Measurements from ENCODE around the gene COL17A1. TPM values are rescaled to one million over a fixed set of nuclear protein-coding genes. Genes with fewer than 3 reads are reported as not detected.

Gene COL17A1
- total RNA-seq, 1 experiment from 2014 or later: 1.2 TPM

DNA sequence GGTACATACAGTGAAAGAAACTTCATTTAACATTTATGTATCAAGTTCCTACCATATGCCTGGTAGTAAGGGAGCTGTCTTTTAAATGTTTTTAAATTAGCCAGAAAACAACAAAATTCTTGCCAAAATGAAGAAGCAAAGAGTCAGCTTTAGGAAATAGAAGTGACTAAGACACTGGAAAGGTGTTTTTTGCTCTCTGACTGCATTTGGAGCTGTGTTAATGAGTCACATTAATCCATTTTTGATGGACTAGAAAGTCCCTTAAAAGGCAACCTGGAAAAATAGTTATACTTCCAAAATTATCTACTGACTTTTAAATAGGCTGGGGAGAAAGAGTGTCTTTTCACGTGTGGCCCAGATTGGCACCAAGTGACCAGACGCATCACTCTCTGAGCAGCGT, 3.9 kb upstream of the COL17A1 start:
- Histone ChIP-seq H3K9me3 (ENCODE audit: low read length) (peaks cover 9% of the 10 kb centered on the region), H3K27me3 (ENCODE audit: low read length) (no peaks in the 10 kb centered on the region), H3K79me2 (ENCODE audit: low read length) (no peaks in the 10 kb centered on the region), H4K20me1 (ENCODE audit: low read length) (no peaks in the 10 kb centered on the region), H3K9ac (ENCODE audit: low read length) (no peak overlapping the region), H3K4me2 (ENCODE audit: low read length) (no peak overlapping the region), H3K4me1 (ENCODE audit: insufficient read depth, low read length) (peaks cover 15% of the 10 kb centered on the region), H3K9me2 (replicated peaks; ENCODE audit: low read length) (no peaks in the 10 kb centered on the region), H3K36me3 (ENCODE audit: low read depth, low read length) (no peaks in the 10 kb centered on the region), H3K27ac (ENCODE audit: low read length) (no peak overlapping the region), H2AFZ (ENCODE audit: low read length) (no peak overlapping the region), H3K4me3 (ENCODE audit: low read length) (no peak overlapping the region), H3F3A (ENCODE audit: low read length, unreplicated experiment) (peaks cover 4% of the 10 kb centered on the region)
- TF ChIP-seq EZH2phosphoT487 (IDR thresholded peaks at IDR 0.05; ENCODE audit: borderline replicate concordance, low read length): no peak
- TF ChIP-seq CTCF (conservative IDR thresholded peaks at IDR 0.05; ENCODE audit: low read depth, low read length): no peak
- TF ChIP-seq EZH2 (IDR thresholded peaks at IDR 0.05; ENCODE audit: low read length, unreplicated experiment): no peak
- no peak for DNase-seq
- ChIA-PET CTCF (no interaction called here), POLR2A (ENCODE audit: unreplicated experiment) (no interaction called here)
- no TSS peak for BruUV-seq (replicated peaks)
- intact Hi-C loops (cut with micrococcal nuclease): no loop called here
- ATAC-seq: no peak

- Histone ChIP-seq H3K9me3 (ENCODE audit: low read length) (peaks cover 6% of the 10 kb centered on the region), H3K9me2 (replicated peaks; ENCODE audit: low read length) (no peaks in the 10 kb centered on the region), H3K27me3 (ENCODE audit: low read length) (no peaks in the 10 kb centered on the region), H3K4me1 (ENCODE audit: insufficient read depth, low read length) (peaks cover 15% of the 10 kb centered on the region), H3K9ac (ENCODE audit: low read length) (no peak overlapping the region), H4K20me1 (ENCODE audit: low read length) (no peaks in the 10 kb centered on the region), H3K36me3 (ENCODE audit: low read depth, low read length) (no peaks in the 10 kb centered on the region), H2AFZ (ENCODE audit: low read length) (no peak overlapping the region), H3K4me2 (ENCODE audit: low read length) (no peak overlapping the region), H3K4me3 (ENCODE audit: low read length) (no peak overlapping the region), H3K79me2 (ENCODE audit: low read length) (no peaks in the 10 kb centered on the region), H3K27ac (ENCODE audit: low read length) (no peak overlapping the region), H3F3A (ENCODE audit: low read length, unreplicated experiment) (peaks cover 2% of the 10 kb centered on the region)
- TF ChIP-seq CTCF (conservative IDR thresholded peaks at IDR 0.05; ENCODE audit: low read depth, low read length) (no peak), EZH2phosphoT487 (IDR thresholded peaks at IDR 0.05; ENCODE audit: borderline replicate concordance, low read length) (no peak), EZH2 (IDR thresholded peaks at IDR 0.05; ENCODE audit: low read length, unreplicated experiment) (no peak)
- ATAC-seq (no peak), DNase-seq (no peak)
- BruUV-seq (replicated peaks): no TSS peak
- CTCF ChIA-PET: no interaction called here
- POLR2A ChIA-PET (ENCODE audit: unreplicated experiment): no interaction called here
- intact Hi-C loops (cut with micrococcal nuclease): no loop called here
These were observed 2.6 kb upstream of the COL17A1 start for GRCh38 chr10:104088239-104088638.

DNA sequence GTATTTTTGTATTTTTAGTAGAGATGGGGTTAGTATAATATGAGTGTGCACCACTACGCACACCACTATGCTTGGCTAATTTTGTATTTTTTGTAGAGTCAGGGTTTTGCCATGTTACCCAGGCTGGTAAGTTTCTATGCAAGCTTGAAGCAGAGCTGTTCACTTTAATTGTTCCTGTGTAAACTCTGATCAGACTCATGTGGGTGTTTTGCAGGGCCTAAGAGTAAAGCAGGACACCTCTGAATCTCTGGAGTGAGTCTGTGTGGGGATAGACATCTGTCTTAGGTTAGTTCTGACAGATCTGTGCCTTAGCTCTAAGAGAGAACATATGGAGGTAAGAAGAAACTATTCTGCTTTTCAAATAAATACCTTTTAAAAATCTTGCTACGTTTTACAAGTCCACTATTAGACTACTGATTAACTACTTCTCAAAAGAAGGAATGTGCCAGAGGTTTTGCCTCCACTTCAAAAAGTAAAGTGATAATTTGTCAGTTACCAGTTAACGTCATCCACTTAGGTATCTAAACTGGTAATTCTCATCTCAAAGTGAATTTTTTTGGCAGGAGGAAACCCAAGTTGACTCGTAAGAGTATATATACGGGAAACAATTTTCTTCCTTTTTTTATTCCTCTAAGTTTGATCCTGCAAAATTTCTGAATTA, 1.1 kb downstream of the COL17A1 start:
- ChIA-PET CTCF (no interaction called here), POLR2A (ENCODE audit: unreplicated experiment) (no interaction called here)
- no peaks in the 10 kb centered on the region for H3K9me3 ChIP-seq (ENCODE audit: low read length)
- H4K20me1 ChIP-seq (ENCODE audit: low read length): no peaks in the 10 kb centered on the region
- DNase-seq (no peak), ATAC-seq (no peak)
- no peak overlapping the region for H3K9ac ChIP-seq (ENCODE audit: low read length)
- H3K4me1 ChIP-seq (ENCODE audit: insufficient read depth, low read length): peaks cover 15% of the 10 kb centered on the region
- H3K4me3 ChIP-seq (ENCODE audit: low read length): no peak overlapping the region
- intact Hi-C loops (cut with micrococcal nuclease): loop anchor here (5.0 kb wide), 1 partner anchor 38 kb away; the partner anchor contains the start of gene SFR1
- TF ChIP-seq CTCF (conservative IDR thresholded peaks at IDR 0.05; ENCODE audit: low read depth, low read length) (no peak), EZH2 (IDR thresholded peaks at IDR 0.05; ENCODE audit: low read length, unreplicated experiment) (no peak), EZH2phosphoT487 (IDR thresholded peaks at IDR 0.05; ENCODE audit: borderline replicate concordance, low read length) (no peak)
- no peaks in the 10 kb centered on the region for H3K27me3 ChIP-seq (ENCODE audit: low read length)
- no peaks in the 10 kb centered on the region for H3K79me2 ChIP-seq (ENCODE audit: low read length)
- no peak overlapping the region for H3K27ac ChIP-seq (ENCODE audit: low read length)
- H3F3A ChIP-seq (ENCODE audit: low read length, unreplicated experiment): no peaks in the 10 kb centered on the region
- no peak overlapping the region for H2AFZ ChIP-seq (ENCODE audit: low read length)
- H3K9me2 ChIP-seq (replicated peaks; ENCODE audit: low read length): no peaks in the 10 kb centered on the region
- H3K36me3 ChIP-seq (ENCODE audit: low read depth, low read length): no peaks in the 10 kb centered on the region; the same call in 1 of the 2 replicates
- no TSS peak for BruUV-seq (replicated peaks)
- H3K4me2 ChIP-seq (ENCODE audit: low read length): peak overlapping the region; percentile 63; the same call in 1 of the 2 replicates
